Measurements from ENCODE around the gene DOHH.
A peak's percentile ranks its signal among the peaks of the same experiment; 100 is the strongest.

DOHH gene

GRCh38 chr19:3499738-3500428, 591 bp downstream of the DOHH start:
- no peak for DNase-seq (ENCODE audit: low read depth)
- H3K4me3 ChIP-seq (ENCODE audit: low read length), result peak overlapping the region; percentile 97
- TF ChIP-seq CTCF (conservative IDR thresholded peaks at IDR 0.05; ENCODE audit: low read depth, low read length), result no peak

- DNase-seq (ENCODE audit: low read depth), result no peak
- no peak for TF ChIP-seq CTCF (conservative IDR thresholded peaks at IDR 0.05; ENCODE audit: low read depth, low read length)
- H3K4me3 ChIP-seq (ENCODE audit: low read length), result no peak overlapping the region
These were observed 2.5 kb downstream of the DOHH start for GRCh38 chr19:3497757-3498520.

- TF ChIP-seq CTCF (conservative IDR thresholded peaks at IDR 0.05; ENCODE audit: low read depth, low read length), result no peak
- no peak for DNase-seq (ENCODE audit: low read depth)
- no peak overlapping the region for H3K4me3 ChIP-seq (ENCODE audit: low read length)
These were observed 3.8 kb downstream of the DOHH start for GRCh38 chr19:3496392-3497273.

- H3K4me3 ChIP-seq (ENCODE audit: low read length), result no peak overlapping the region
- no peak for TF ChIP-seq CTCF (conservative IDR thresholded peaks at IDR 0.05; ENCODE audit: low read depth, low read length)
- DNase-seq (ENCODE audit: low read depth), result no peak
These were observed 5.9 kb downstream of the DOHH start for GRCh38 chr19:3494559-3494958.

- H3K4me3 ChIP-seq (ENCODE audit: low read length), result no peak overlapping the region
- no peak for TF ChIP-seq CTCF (conservative IDR thresholded peaks at IDR 0.05; ENCODE audit: low read depth, low read length)
- DNase-seq (ENCODE audit: low read depth), result peak; percentile 34
These were observed 6.4 kb downstream of the DOHH start for GRCh38 chr19:3494051-3494450.

GRCh38 chr19:3493651-3494050, 6.8 kb downstream of the DOHH start:
- no peak for DNase-seq (ENCODE audit: low read depth)
- no peak for TF ChIP-seq CTCF (conservative IDR thresholded peaks at IDR 0.05; ENCODE audit: low read depth, low read length)
- no peak overlapping the region for H3K4me3 ChIP-seq (ENCODE audit: low read length)

Measured in retinal pigment epithelial cell (primary cell).